K562 (cell line): ENCODE measurements around the gene ACOT7. TPM values are rescaled to one million over a fixed set of nuclear protein-coding genes. Genes with fewer than 3 reads are reported as not detected.

Experiments used
- ARID2 ChIP-seq: fragments of 450-650 bp; IDR thresholded peaks from 2 replicates; pipeline ENCODE4 v1.6.1; 2017; ENCODE audit warnings: antibody characterized with exemption, mild to moderate bottlenecking
- BDP1 ChIP-seq: IDR thresholded peaks from 3 replicates; pipeline ENCODE4 v1.6.1; 2011; ENCODE audit not compliant: insufficient read length, insufficient read depth
- BHLHE40 ChIP-seq: IDR thresholded peaks from 2 replicates; pipeline ENCODE4 v1.6.1; 2011; ENCODE audit warnings: low read length, improper control_type of control experiment
- BRCA1 ChIP-seq, 2 experiments: fragments of 450-650 bp in 1 of 2; sonication (generic) in 1 of 2; formaldehyde crosslinking in 1 of 2; IDR thresholded peaks; 2 replicates each; pipeline versions ENCODE4 v1.5.0 to v1.6.1; 2017 to 2020; ENCODE audit warnings: mild to moderate bottlenecking in 1 of 2, missing genetic modification reagents in 1 of 2
- CC2D1A ChIP-seq: fragments of 450-650 bp; IDR thresholded peaks from 2 replicates; pipeline ENCODE4 v1.6.1; 2017; ENCODE audit warnings: mild to moderate bottlenecking
- FUS ChIP-seq: fragments of 200-400 bp; formaldehyde crosslinking; optimal IDR thresholded peaks from 2 replicates; pipeline ENCODE3; 2017; ENCODE audit warnings: low read depth, low read length
- GTF2E2 ChIP-seq: fragments of 200-800 bp; sonication (Bioruptor generic); IDR thresholded peaks from 2 replicates; pipeline ENCODE4 v1.6.1; 2016; ENCODE audit warnings: missing genetic modification characterization, missing compliant biosample characterization
- JUND ChIP-seq, 2 experiments: IDR thresholded peaks; 2 replicates in 1 of 2; 3 replicates in 1 of 2; pipeline ENCODE4 v1.6.1; 2011; ENCODE audit warnings: borderline replicate concordance in 2 of 2, low read depth in 2 of 2, low read length in 2 of 2, improper control_type of control experiment in 1 of 2, missing biosample characterization in 1 of 2, missing genetic modification characterization in 1 of 2, missing genetic modification reagents in 1 of 2
- KDM5B ChIP-seq: fragments of 200-600 bp; sonication (generic); IDR thresholded peaks from 2 replicates; pipeline ENCODE4 v1.6.1; 2012; ENCODE audit warnings: low read depth, mild to moderate bottlenecking, moderate library complexity, low read length, control low read depth, inconsistent platforms; ENCODE audit not compliant: insufficient replicate concordance
- KLF1 ChIP-seq: fragments of 450-650 bp; IDR thresholded peaks from 2 replicates; pipeline ENCODE4 v1.6.1; 2016; ENCODE audit warnings: missing genetic modification characterization, missing compliant biosample characterization
- KLF10 ChIP-seq: fragments of 250-450 bp; sonication (Bioruptor Pico); IDR thresholded peaks from 2 replicates; pipeline ENCODE4 v1.6.1; 2021; ENCODE audit warnings: matching md5 sums
- L3MBTL2 ChIP-seq: fragments of 450-650 bp; IDR thresholded peaks from 2 replicates; pipeline ENCODE4 v1.6.1; 2016; ENCODE audit warnings: mild to moderate bottlenecking, moderate library complexity
- NCOA6 ChIP-seq: fragments of 450-650 bp; IDR thresholded peaks from 2 replicates; pipeline ENCODE4 v1.6.1; 2017; ENCODE audit warnings: mild to moderate bottlenecking
- RAD51 ChIP-seq: fragments of 450-650 bp; IDR thresholded peaks from 2 replicates; pipeline ENCODE4 v1.7.1; 2016; ENCODE audit warnings: low read depth, mild to moderate bottlenecking, borderline replicate concordance
- SMAD1 ChIP-seq: fragments of 150-350 bp; IDR thresholded peaks from 2 replicates; pipeline ENCODE4 v1.6.1; 2014; ENCODE audit warnings: low read length, low read depth; ENCODE audit not compliant: partially characterized antibody
- SMAD3 ChIP-seq: fragments of 450-650 bp; formaldehyde crosslinking; conservative IDR thresholded peaks from 2 replicates; pipeline ENCODE4 v1.4.0; 2020; ENCODE audit warnings: mild to moderate bottlenecking
- SMC3 ChIP-seq: conservative IDR thresholded peaks from 2 replicates; pipeline ENCODE4 v1.6.1; 2011; ENCODE audit warnings: low read depth, low read length, improper control_type of control experiment; ENCODE audit not compliant: insufficient read depth
- SP2 ChIP-seq: IDR thresholded peaks from 2 replicates; pipeline ENCODE4 v1.6.1; 2011; ENCODE audit warnings: mild to moderate bottlenecking, low read depth, low read length, moderate library complexity; ENCODE audit not compliant: poor library complexity, severe bottlenecking; ENCODE audit errors: extremely low read depth
- TCFL5 ChIP-seq: fragments of 250-450 bp; sonication (Bioruptor Pico); conservative IDR thresholded peaks from 2 replicates; pipeline ENCODE4 v1.6.1; 2021; ENCODE audit warnings: mild to moderate bottlenecking, moderate library complexity, matching md5 sums
- TGIF2 ChIP-seq: sonication (generic); formaldehyde crosslinking; IDR thresholded peaks from 2 replicates; pipeline ENCODE4 v1.8.1; 2022; ENCODE audit warnings: mild to moderate bottlenecking, missing genetic modification reagents, moderate library complexity
- XRCC5 ChIP-seq: fragments of 200-400 bp; formaldehyde crosslinking; IDR thresholded peaks from 2 replicates; pipeline ENCODE4 v1.6.1; 2017; ENCODE audit warnings: low read depth, mild to moderate bottlenecking, low read length
- ZNF316 ChIP-seq: fragments of 450-650 bp; IDR thresholded peaks from 2 replicates; pipeline ENCODE4 v1.6.1; 2016
- ZNF449 ChIP-seq: fragments of 250-450 bp; sonication (Bioruptor Pico); IDR thresholded peaks from 2 replicates; pipeline ENCODE4 v1.8.0; 2022; ENCODE audit warnings: moderate library complexity, mild to moderate bottlenecking, inconsistent platforms
- ZNF57 ChIP-seq: fragments of 450-650 bp; formaldehyde crosslinking; IDR thresholded peaks from 2 replicates; pipeline ENCODE4 v1.4.0; 2020; ENCODE audit warnings: mild to moderate bottlenecking, moderate library complexity
- ZNF639 ChIP-seq, 2 experiments: fragments of 200-800 bp in 1 of 2; sonication (Bioruptor generic) in 1 of 2; sonication (generic) in 1 of 2; formaldehyde crosslinking in 1 of 2; IDR thresholded peaks in 1 of 2; conservative IDR thresholded peaks in 1 of 2; 2 replicates each; pipeline versions ENCODE4 v1.5.0 to v1.6.1; 2016 to 2020; ENCODE audit warnings: missing compliant biosample characterization in 1 of 2, missing genetic modification characterization in 1 of 2, missing genetic modification reagents in 1 of 2
- polyA plus RNA-seq, 8 experiments: library from polyadenylated mRNA; depleted of rRNA in 4 of 8; stranded (reverse) in 5 of 8; unstranded in 3 of 8; fragments of >200 nt; fragmentation: Nextera tagmentation in 2 of 8; fragmentation: Illumina TruSeq in 1 of 8; extraction: Ambion mirVana in 2 of 8; extraction: Trizol in 1 of 8; gene quantifications; 2 replicates each; pipeline versions ENCODE4 v1.2.1 to v1.2.3, GENCODE V29; 2011 to 2014; ENCODE audit warnings: inconsistent platforms in 1 of 8, missing spikeins in 1 of 8
- total RNA-seq, 7 experiments: library from RNA; depleted of rRNA in 6 of 7; stranded (reverse); fragments of >200 nt in 6 of 7; fragmentation: Illumina TruSeq in 2 of 7; extraction: Trizol in 2 of 7; gene quantifications; 2 replicates each; pipeline versions ENCODE4 v1.2.1 to v1.2.3, GENCODE V29; 2011 to 2021; ENCODE audit warnings: low replicate concordance in 1 of 7
- TF ChIP-seq, protein P1 (sequence below): fragments of 250-450 bp; sonication (Bioruptor Pico); IDR thresholded peaks from 2 replicates; pipeline ENCODE4 v1.6.1; 2021; ENCODE audit warnings: mild to moderate bottlenecking

The ACOT7 gene
- total and polyA plus RNA-seq, 9 of the 15 experiments (the other 6 are each of a cell fraction or from before 2014, with no cell fraction given), result 7.0 to 92.6 (median 37.2) TPM

- TF ChIP-seq TGIF2 (CRISPR knock-in tag) (no peak), ARID2 (peak; percentile 96), ZNF316 (no peak), JUND (IDR thresholded peaks at IDR 0.05; ENCODE audit: borderline replicate concordance, low read depth, low read length) (peak; percentile 44; the same call in 1 of the 2 replicates), JUND (tag; IDR thresholded peaks at IDR 0.05; ENCODE audit: borderline replicate concordance, low read depth, low read length) (no peak), SP2 (no peak), ZNF57 (CRISPR knock-in tag) (no peak), SMC3 (peak; percentile 99), BHLHE40 (peak; percentile 48; the same call in 1 of the 2 replicates), KLF1 (no peak), KDM5B (no peak), BDP1 (no peak), SMAD1 (no peak), RAD51 (no peak), TCFL5 (CRISPR knock-in tag) (no peak), L3MBTL2 (no peak), FUS (no peak), ZNF449 (no peak), SMAD3 (no peak), GTF2E2 (no peak), CC2D1A (peak; percentile 87), ZNF639 (CRISPR knock-in tag; conservative IDR thresholded peaks at IDR 0.05 in 1 of 2, IDR thresholded peaks at IDR 0.05 in 1 of 2) (no peak), KLF10 (CRISPR knock-in tag) (no peak), XRCC5 (peak; percentile 79), BRCA1 (IDR thresholded peaks at IDR 0.05) (no peak), BRCA1 (CRISPR knock-in tag; IDR thresholded peaks at IDR 0.05) (no peak), NCOA6 (no peak)
- TF ChIP-seq, protein P1, sequence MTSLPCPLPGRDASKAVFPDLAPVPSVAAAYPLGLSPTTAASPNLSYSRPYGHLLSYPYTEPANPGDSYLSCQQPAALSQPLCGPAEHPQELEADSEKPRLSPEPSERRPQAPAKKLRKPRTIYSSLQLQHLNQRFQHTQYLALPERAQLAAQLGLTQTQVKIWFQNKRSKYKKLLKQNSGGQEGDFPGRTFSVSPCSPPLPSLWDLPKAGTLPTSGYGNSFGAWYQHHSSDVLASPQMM (CRISPR knock-in tag), result no peak
Measured at GRCh38 chr1:6343506-6344405, 49.8 kb downstream of the ACOT7 start (continued).
